Measurements from ENCODE around the gene RNASEH1. TPM values are rescaled to one million over a fixed set of nuclear protein-coding genes. Genes with fewer than 3 reads are reported as not detected.
A peak's percentile ranks its signal among the peaks of the same experiment; 100 is the strongest.

Gene RNASEH1
- total and polyA plus RNA-seq, 2 of the 13 experiments (the other 11 are each of a cell fraction or from before 2014, with no cell fraction given): 14.5 to 57.4 TPM

DNA sequence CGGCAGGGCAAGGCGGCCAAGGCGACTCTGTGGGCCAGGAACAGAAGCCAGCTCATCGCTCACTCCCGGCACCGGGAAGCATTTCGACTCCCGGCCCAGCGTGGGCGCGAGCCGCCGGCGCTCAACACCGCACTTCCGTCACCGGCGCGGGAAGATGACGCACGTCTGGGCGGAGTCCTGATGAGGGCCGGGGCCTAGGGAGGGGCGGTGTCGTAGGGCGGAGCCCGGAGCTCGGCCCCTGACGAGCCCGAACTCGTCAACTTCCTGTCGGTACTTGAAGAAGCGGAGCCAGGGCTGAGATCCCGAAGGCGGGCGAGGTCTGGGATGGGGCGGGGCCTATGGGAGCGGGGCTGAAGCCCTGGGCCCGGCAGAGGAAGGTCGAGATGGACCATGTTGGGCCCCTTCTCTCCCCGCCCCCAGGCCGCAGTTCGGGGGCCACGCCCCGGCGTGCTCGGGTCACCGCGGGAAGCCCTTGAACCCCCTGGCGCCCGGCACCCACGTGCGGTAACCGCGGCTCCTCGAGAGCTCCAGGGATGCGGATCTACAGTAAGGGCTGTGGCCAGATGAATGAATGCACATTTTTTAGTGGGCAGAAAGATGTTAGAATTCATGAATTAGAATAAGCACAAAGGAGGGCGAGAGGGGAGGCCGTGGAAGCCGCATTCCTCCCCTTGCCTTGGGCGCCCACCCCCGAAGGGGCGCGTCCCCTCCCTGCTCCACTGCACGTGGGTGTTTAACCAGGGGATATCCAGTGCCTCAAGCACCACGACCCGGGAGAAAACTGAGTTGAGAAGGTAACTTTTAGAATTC, at the start of gene RNASEH1 (continued):
- TF ChIP-seq, protein P1, sequence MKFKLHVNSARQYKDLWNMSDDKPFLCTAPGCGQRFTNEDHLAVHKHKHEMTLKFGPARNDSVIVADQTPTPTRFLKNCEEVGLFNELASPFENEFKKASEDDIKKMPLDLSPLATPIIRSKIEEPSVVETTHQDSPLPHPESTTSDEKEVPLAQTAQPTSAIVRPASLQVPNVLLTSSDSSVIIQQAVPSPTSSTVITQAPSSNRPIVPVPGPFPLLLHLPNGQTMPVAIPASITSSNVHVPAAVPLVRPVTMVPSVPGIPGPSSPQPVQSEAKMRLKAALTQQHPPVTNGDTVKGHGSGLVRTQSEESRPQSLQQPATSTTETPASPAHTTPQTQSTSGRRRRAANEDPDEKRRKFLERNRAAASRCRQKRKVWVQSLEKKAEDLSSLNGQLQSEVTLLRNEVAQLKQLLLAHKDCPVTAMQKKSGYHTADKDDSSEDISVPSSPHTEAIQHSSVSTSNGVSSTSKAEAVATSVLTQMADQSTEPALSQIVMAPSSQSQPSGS (CRISPR knock-in tag; IDR thresholded peaks at IDR 0.05): peak; percentile 90
- TF ChIP-seq, protein P2, sequence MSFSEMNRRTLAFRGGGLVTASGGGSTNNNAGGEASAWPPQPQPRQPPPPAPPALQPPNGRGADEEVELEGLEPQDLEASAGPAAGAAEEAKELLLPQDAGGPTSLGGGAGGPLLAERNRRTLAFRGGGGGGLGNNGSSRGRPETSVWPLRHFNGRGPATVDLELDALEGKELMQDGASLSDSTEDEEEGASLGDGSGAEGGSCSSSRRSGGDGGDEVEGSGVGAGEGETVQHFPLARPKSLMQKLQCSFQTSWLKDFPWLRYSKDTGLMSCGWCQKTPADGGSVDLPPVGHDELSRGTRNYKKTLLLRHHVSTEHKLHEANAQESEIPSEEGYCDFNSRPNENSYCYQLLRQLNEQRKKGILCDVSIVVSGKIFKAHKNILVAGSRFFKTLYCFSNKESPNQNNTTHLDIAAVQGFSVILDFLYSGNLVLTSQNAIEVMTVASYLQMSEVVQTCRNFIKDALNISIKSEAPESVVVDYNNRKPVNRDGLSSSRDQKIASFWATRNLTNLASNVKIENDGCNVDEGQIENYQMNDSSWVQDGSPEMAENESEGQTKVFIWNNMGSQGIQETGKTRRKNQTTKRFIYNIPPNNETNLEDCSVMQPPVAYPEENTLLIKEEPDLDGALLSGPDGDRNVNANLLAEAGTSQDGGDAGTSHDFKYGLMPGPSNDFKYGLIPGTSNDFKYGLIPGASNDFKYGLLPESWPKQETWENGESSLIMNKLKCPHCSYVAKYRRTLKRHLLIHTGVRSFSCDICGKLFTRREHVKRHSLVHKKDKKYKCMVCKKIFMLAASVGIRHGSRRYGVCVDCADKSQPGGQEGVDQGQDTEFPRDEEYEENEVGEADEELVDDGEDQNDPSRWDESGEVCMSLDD (CRISPR knock-in tag; IDR thresholded peaks at IDR 0.05; ENCODE audit: borderline replicate concordance): peak; percentile 96
- TF ChIP-seq, protein P3, sequence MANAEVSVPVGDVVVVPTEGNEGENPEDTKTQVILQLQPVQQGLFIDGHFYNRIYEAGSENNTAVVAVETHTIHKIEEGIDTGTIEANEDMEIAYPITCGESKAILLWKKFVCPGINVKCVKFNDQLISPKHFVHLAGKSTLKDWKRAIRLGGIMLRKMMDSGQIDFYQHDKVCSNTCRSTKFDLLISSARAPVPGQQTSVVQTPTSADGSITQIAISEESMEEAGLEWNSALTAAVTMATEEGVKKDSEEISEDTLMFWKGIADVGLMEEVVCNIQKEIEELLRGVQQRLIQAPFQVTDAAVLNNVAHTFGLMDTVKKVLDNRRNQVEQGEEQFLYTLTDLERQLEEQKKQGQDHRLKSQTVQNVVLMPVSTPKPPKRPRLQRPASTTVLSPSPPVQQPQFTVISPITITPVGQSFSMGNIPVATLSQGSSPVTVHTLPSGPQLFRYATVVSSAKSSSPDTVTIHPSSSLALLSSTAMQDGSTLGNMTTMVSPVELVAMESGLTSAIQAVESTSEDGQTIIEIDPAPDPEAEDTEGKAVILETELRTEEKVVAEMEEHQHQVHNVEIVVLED (CRISPR knock-in tag; IDR thresholded peaks at IDR 0.05; ENCODE audit: borderline replicate concordance): peak; percentile 93
- no peak for TF ChIP-seq PCBP2 (optimal IDR thresholded peaks at IDR 0.05; ENCODE audit: low read depth, low read length, poor library complexity, severe bottlenecking)
- TF ChIP-seq HNF1A (IDR thresholded peaks at IDR 0.05; ENCODE audit: low read depth): no peak
- TF ChIP-seq HNF1A (CRISPR knock-in tag; IDR thresholded peaks at IDR 0.05; ENCODE audit: borderline replicate concordance): peak; percentile 91
- TF ChIP-seq ZIK1 (CRISPR knock-in tag; IDR thresholded peaks at IDR 0.05; ENCODE audit: borderline replicate concordance, low read depth): peak; percentile 60; the same call in 1 of the 2 replicates
- TF ChIP-seq SAFB2 (CRISPR knock-in tag; IDR thresholded peaks at IDR 0.05; ENCODE audit: borderline replicate concordance, low read depth): peak; percentile 96
- TF ChIP-seq NR3C1 (CRISPR knock-in tag; IDR thresholded peaks at IDR 0.05): no peak
- TF ChIP-seq SP140L (CRISPR knock-in tag; IDR thresholded peaks at IDR 0.05; ENCODE audit: borderline replicate concordance): peak; percentile 89; the same call in 1 of the 2 replicates
- TF ChIP-seq NCOA1 (CRISPR knock-in tag; IDR thresholded peaks at IDR 0.05): peak; percentile 91
- no peak for TF ChIP-seq ZNF496 (CRISPR knock-in tag; IDR thresholded peaks at IDR 0.05; ENCODE audit: insufficient replicate concordance)
- TF ChIP-seq TP53 (CRISPR knock-in tag; conservative IDR thresholded peaks at IDR 0.05): peak; percentile 72; the same call in 1 of the 2 replicates
- TF ChIP-seq HNRNPH1 (optimal IDR thresholded peaks at IDR 0.05; ENCODE audit: low read depth, low read length): no peak
- TF ChIP-seq ZNF781 (CRISPR knock-in tag; IDR thresholded peaks at IDR 0.05; ENCODE audit: borderline replicate concordance, not compliant biosample characterization): peak; percentile 99

Measured in HepG2 (cell line).